SU-DHL-6 (cell line): ENCODE data around the gene ZNF184.

Experiments used
- H2AFZ ChIP-seq: fragments of 200-600 bp; sonication (generic); 2 replicates; pipeline ENCODE4 v1.6.1; 2014; ENCODE audit warnings: low read depth, mild to moderate bottlenecking, moderate library complexity, mixed read lengths, antibody characterized with exemption, low read length; ENCODE audit not compliant: severe bottlenecking
- H3F3A ChIP-seq: fragments of 200-600 bp; shearing (Covaris generic); 2 replicates; pipeline ENCODE4 v1.6.0; 2016; ENCODE audit warnings: antibody characterized with exemption, mild to moderate bottlenecking; ENCODE audit not compliant: insufficient read depth
- H3K27ac ChIP-seq: fragments of 200-600 bp; sonication (generic); 2 replicates; pipeline ENCODE4 v1.5.1; 2016; ENCODE audit warnings: low read depth, mild to moderate bottlenecking, low read length, moderate library complexity, mixed read lengths
- H3K27me3 ChIP-seq: fragments of 200-600 bp; sonication (generic), shearing (Covaris generic); 2 replicates; pipeline ENCODE4 v1.6.0; 2014; ENCODE audit warnings: mild to moderate bottlenecking, low read length
- H3K36me3 ChIP-seq: fragments of 200-600 bp; sonication (generic); 2 replicates; pipeline ENCODE4 v1.6.1; 2014; ENCODE audit warnings: mild to moderate bottlenecking, low read length, mixed read lengths
- H3K4me2 ChIP-seq: fragments of 300-600, 200-600 bp; shearing (Covaris generic), sonication (generic); 2 replicates; pipeline ENCODE4 v1.6.0; 2014; ENCODE audit warnings: low read length, low read depth, mild to moderate bottlenecking; ENCODE audit not compliant: poor library complexity, severe bottlenecking
- H3K4me3 ChIP-seq: fragments of 200-600 bp; sonication (generic); 2 replicates; pipeline ENCODE4 v1.5.1; 2014; ENCODE audit warnings: antibody characterized with exemption, low read length, mild to moderate bottlenecking, mixed read lengths; ENCODE audit not compliant: insufficient read depth, poor library complexity, severe bottlenecking
- H3K79me2 ChIP-seq: fragments of 200-600 bp; sonication (generic); 2 replicates; pipeline ENCODE4 v1.6.1; 2014; ENCODE audit warnings: mild to moderate bottlenecking, low read length, moderate library complexity; ENCODE audit not compliant: insufficient read depth
- H3K9ac ChIP-seq: fragments of 200-600 bp; sonication (generic); 2 replicates; pipeline ENCODE4 v1.7.0; 2014; ENCODE audit warnings: mild to moderate bottlenecking, low read length
- H3K9me2 ChIP-seq: fragments of 200-600 bp; sonication (generic); replicated peaks from 2 replicates; pipeline ENCODE4 v1.6.1; 2014; ENCODE audit warnings: low read length; ENCODE audit not compliant: insufficient read depth
- H3K9me3 ChIP-seq: fragments of 200-600 bp; sonication (generic); 2 replicates; pipeline ENCODE4 v1.6.1; 2014; ENCODE audit warnings: low read length, mixed read lengths; ENCODE audit not compliant: insufficient read depth
- H4K20me1 ChIP-seq: fragments of 200-600 bp; sonication (generic); 2 replicates; pipeline ENCODE4 v1.6.1; 2014; ENCODE audit warnings: low read depth, mild to moderate bottlenecking, antibody characterized with exemption, low read length, moderate library complexity, mixed read lengths
- EZH2phosphoT487 ChIP-seq: fragments of 200-600 bp; sonication (generic), shearing (Covaris generic); conservative IDR thresholded peaks from 2 replicates; pipeline ENCODE4 v1.6.1; 2018; ENCODE audit warnings: mild to moderate bottlenecking, antibody characterized with exemption, low read length, moderate library complexity, mixed read lengths
- TF ChIP-seq, protein P1 (sequence below): fragments of 200-600 bp; sonication (generic); IDR thresholded peaks from one replicate; pipeline ENCODE4 v1.5.1; 2017; ENCODE audit warnings: antibody characterized with exemption, mild to moderate bottlenecking, low read length, moderate library complexity; ENCODE audit not compliant: insufficient read depth, poor library complexity, severe bottlenecking

ZNF184 gene

GRCh38 chr6:27517238-27517637 is 44.3 kb upstream of the ZNF184 start:
- Histone ChIP-seq H3K27me3 (no peaks in the 10 kb centered on the region), H3K27ac (no peak overlapping the region), H4K20me1 (no peaks in the 10 kb centered on the region), H3F3A (0 out of 2 replicates have a peak, but pooled peaks cover 8% of the 10 kb centered on the region), H3K4me2 (no peak overlapping the region), H3K9me3 (no peaks in the 10 kb centered on the region), H3K36me3 (no peaks in the 10 kb centered on the region), H2AFZ (no peak overlapping the region), H3K79me2 (no peaks in the 10 kb centered on the region), H3K9me2 (no peaks in the 10 kb centered on the region), H3K4me3 (no peak overlapping the region), H3K9ac (no peak overlapping the region)
- no peak for TF ChIP-seq EZH2phosphoT487
- TF ChIP-seq, protein P1, sequence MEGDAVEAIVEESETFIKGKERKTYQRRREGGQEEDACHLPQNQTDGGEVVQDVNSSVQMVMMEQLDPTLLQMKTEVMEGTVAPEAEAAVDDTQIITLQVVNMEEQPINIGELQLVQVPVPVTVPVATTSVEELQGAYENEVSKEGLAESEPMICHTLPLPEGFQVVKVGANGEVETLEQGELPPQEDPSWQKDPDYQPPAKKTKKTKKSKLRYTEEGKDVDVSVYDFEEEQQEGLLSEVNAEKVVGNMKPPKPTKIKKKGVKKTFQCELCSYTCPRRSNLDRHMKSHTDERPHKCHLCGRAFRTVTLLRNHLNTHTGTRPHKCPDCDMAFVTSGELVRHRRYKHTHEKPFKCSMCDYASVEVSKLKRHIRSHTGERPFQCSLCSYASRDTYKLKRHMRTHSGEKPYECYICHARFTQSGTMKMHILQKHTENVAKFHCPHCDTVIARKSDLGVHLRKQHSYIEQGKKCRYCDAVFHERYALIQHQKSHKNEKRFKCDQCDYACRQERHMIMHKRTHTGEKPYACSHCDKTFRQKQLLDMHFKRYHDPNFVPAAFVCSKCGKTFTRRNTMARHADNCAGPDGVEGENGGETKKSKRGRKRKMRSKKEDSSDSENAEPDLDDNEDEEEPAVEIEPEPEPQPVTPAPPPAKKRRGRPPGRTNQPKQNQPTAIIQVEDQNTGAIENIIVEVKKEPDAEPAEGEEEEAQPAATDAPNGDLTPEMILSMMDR, result no peak

DNA sequence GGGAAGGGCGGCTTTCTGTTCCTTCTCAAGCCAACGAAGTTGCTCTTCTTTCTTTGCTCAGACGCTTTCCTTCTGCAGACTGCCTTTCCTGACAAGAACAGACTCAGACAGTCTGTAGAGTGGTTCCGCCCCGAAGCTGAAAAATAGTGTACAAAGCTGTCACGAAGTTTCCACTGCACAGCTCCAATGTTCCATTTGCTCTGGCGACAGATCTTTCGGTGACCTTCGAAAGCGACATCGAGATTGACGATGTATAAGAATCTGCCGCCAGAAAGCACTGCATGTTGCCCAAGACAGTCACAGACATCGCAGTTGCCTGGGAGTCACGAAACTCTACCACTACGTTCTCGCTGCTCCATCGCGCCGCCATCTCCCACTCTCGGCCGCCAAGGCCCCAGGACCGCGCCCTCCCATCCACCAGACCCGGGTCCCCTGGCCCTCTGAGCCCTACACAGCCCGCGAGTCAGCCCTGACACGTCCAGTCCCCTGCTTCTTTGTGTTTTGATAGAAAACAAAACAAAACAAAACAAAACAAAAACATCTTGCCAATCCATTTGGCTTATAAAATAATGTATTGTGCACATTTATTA is 42.1 kb upstream of the ZNF184 start:
- H3K9ac ChIP-seq, result no peak overlapping the region
- H4K20me1 ChIP-seq, result no peaks in the 10 kb centered on the region
- H2AFZ ChIP-seq, result no peak overlapping the region
- 0 out of 2 replicates have a peak, but pooled peaks cover 6% of the 10 kb centered on the region for H3F3A ChIP-seq
- no peaks in the 10 kb centered on the region for H3K27me3 ChIP-seq
- H3K27ac ChIP-seq, result no peak overlapping the region
- no peaks in the 10 kb centered on the region for H3K79me2 ChIP-seq
- H3K9me2 ChIP-seq, result no peaks in the 10 kb centered on the region
- no peaks in the 10 kb centered on the region for H3K36me3 ChIP-seq
- no peak overlapping the region for H3K4me2 ChIP-seq
- H3K4me3 ChIP-seq, result no peak overlapping the region
- H3K9me3 ChIP-seq, result no peaks in the 10 kb centered on the region
- TF ChIP-seq, protein P1, result no peak
- no peak for TF ChIP-seq EZH2phosphoT487

DNA sequence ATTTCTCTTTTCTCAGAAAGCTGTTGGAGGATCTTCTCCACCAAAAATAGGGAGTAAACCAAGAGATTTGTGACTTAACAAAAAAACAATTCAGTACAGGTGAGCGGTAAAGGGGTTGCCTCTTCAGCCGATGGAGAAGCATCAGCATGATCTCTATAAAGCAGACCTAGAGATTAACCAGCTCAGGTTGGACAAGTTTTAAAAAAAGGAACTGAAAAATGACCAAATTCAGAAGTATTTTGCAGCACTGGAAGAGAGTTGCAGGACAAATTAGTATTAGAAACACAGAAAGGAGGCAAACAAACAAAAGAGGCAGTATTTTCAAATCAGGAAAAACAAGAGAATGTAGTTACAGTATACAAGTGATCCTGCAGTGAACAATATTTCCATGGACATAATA is 39.6 kb upstream of the ZNF184 start:
- TF ChIP-seq, protein P1, result no peak
- TF ChIP-seq EZH2phosphoT487, result no peak
- Histone ChIP-seq H3K27ac (no peak overlapping the region), H3K9me3 (no peaks in the 10 kb centered on the region), H3K9ac (no peak overlapping the region), H2AFZ (no peak overlapping the region), H3F3A (no peaks in the 10 kb centered on the region), H3K79me2 (no peaks in the 10 kb centered on the region), H3K9me2 (no peaks in the 10 kb centered on the region), H3K36me3 (no peaks in the 10 kb centered on the region), H4K20me1 (no peaks in the 10 kb centered on the region), H3K4me3 (no peak overlapping the region), H3K27me3 (no peaks in the 10 kb centered on the region), H3K4me2 (no peak overlapping the region)
